Skeletal muscle satellite cell (primary cell): ENCODE measurements around the gene ARFGAP1.

Experiments
- H3K27me3 ChIP-seq: 2 replicates; pipeline ENCODE4 v1.7.0; 2013; ENCODE audit warnings: low read length; ENCODE audit not compliant: control insufficient read depth, insufficient read depth
- H3K36me3 ChIP-seq: 2 replicates; pipeline ENCODE4 v1.7.0; 2013; ENCODE audit warnings: mild to moderate bottlenecking, control low read depth, low read length; ENCODE audit not compliant: insufficient read depth
- H3K4me1 ChIP-seq: 2 replicates; pipeline ENCODE4 v1.7.0; 2013; ENCODE audit warnings: low read length; ENCODE audit not compliant: control insufficient read depth, insufficient read depth
- H3K4me2 ChIP-seq: 2 replicates; pipeline ENCODE4 v1.7.0; 2013; ENCODE audit warnings: mild to moderate bottlenecking, low read length
- H3K4me3 ChIP-seq: 2 replicates; pipeline ENCODE4 v1.7.0; 2013; ENCODE audit warnings: low read length
- H3K9ac ChIP-seq: 2 replicates; pipeline ENCODE4 v1.7.0; 2013; ENCODE audit warnings: mild to moderate bottlenecking, low read depth, low read length, moderate library complexity
- H3K9me3 ChIP-seq: replicated peaks from 2 replicates; pipeline ENCODE4 v1.7.0; 2013; ENCODE audit warnings: mild to moderate bottlenecking, control low read depth, low read length

ARFGAP1 gene

GRCh38 chr20:63308218-63308911 is 35.8 kb downstream of the ARFGAP1 start:
- H3K9ac ChIP-seq, result no peak overlapping the region
- no peak overlapping the region for H3K4me3 ChIP-seq
- no peak overlapping the region for H3K4me2 ChIP-seq
- H3K36me3 ChIP-seq, result no peaks in the 10 kb centered on the region
- H3K27me3 ChIP-seq, result peaks cover 41% of the 10 kb centered on the region
- H3K4me1 ChIP-seq, result no peaks in the 10 kb centered on the region
- H3K9me3 ChIP-seq, result no peaks in the 10 kb centered on the region

DNA sequence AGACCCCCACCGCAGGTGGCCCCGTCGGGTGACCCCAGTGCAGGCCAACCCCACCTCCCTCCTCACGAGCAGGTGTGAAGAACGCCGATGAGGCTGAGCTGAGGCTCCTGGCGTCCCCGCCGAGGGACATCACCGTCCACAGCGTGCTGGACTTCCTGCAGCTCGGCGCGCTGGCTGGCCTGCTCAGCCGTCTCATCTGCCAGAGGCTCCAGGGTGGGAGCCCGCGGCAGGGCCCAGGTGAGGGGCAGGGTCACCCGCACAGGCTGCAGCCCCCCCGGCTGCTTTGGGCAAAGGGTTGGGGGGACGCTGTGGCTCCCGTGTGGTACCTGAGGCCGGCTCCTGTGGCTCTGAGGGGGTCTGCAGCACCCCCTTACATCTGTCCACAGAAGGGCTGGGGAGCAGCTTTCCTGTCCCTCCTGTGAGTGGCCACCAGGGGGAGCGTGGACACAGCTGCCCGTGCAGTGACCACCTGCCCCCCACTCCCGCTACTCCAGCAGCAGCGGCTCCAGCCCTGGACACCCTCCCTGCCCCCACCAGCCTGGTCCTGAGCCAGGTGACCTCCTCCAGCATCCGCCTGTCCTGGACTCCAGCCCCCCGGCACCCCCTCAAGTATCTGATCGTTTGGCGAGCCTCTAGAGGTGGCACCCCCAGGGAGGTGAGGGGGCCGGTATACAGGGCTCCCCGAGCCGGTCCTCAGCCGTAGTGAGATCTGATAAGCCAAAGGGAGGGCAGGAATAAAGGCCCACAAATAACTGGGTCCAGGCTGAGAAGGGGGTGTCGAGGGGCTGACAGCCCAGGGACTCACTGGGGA is 36.9 kb downstream of the ARFGAP1 start:
- peaks cover 47% of the 10 kb centered on the region for H3K27me3 ChIP-seq
- no peaks in the 10 kb centered on the region for H3K36me3 ChIP-seq
- H3K4me1 ChIP-seq, result no peaks in the 10 kb centered on the region
- H3K9me3 ChIP-seq, result no peaks in the 10 kb centered on the region
- H3K4me3 ChIP-seq, result no peak overlapping the region
- H3K9ac ChIP-seq, result no peak overlapping the region
- H3K4me2 ChIP-seq, result no peak overlapping the region

GRCh38 chr20:63310265-63310991 is 37.8 kb downstream of the ARFGAP1 start:
- Histone ChIP-seq H3K4me1 (no peaks in the 10 kb centered on the region), H3K36me3 (no peaks in the 10 kb centered on the region), H3K4me3 (no peak overlapping the region), H3K9me3 (no peaks in the 10 kb centered on the region), H3K4me2 (no peak overlapping the region), H3K27me3 (peaks cover 46% of the 10 kb centered on the region), H3K9ac (no peak overlapping the region)

DNA sequence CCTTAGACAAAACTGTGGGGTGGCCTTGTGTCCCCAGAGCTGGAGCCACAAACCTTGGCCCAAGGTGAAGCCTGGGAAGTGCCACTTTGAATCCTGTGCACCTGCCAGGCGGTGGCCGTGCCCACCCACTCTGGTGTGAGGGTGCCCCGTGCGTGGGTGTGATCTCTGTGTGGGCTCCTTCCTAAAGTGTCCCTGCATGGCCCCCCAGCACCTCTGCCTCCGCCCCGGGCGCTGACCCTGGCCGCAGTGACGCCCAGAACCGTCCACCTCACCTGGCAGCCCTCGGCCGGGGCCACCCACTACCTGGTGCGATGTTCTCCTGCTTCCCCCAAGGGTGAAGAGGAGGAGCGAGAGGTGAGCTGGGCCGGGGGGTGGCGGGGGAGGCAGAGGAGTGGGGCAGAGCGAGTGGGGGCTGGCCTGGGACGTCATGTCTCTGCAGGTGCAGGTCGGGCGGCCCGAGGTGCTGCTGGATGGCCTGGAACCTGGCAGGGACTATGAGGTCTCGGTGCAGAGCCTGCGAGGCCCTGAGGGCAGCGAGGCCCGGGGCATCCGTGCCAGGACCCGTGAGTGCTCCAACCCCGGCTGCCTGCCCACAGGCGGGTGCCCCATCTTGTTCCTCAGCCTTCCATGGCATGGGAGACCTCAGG is 38.7 kb downstream of the ARFGAP1 start:
- H3K4me1 ChIP-seq, result no peaks in the 10 kb centered on the region
- no peak overlapping the region for H3K4me3 ChIP-seq
- H3K4me2 ChIP-seq, result no peak overlapping the region
- H3K36me3 ChIP-seq, result no peaks in the 10 kb centered on the region
- H3K9ac ChIP-seq, result no peak overlapping the region
- peaks cover 44% of the 10 kb centered on the region for H3K27me3 ChIP-seq
- no peaks in the 10 kb centered on the region for H3K9me3 ChIP-seq

- H3K4me1 ChIP-seq, result no peaks in the 10 kb centered on the region
- H3K27me3 ChIP-seq, result peaks cover 44% of the 10 kb centered on the region
- no peaks in the 10 kb centered on the region for H3K9me3 ChIP-seq
- no peak overlapping the region for H3K4me3 ChIP-seq
- no peak overlapping the region for H3K4me2 ChIP-seq
- H3K9ac ChIP-seq, result no peak overlapping the region
- no peaks in the 10 kb centered on the region for H3K36me3 ChIP-seq
Measured at GRCh38 chr20:63311833-63312243, 39.2 kb downstream of the ARFGAP1 start.

GRCh38 chr20:63312273-63312672 is 39.7 kb downstream of the ARFGAP1 start:
- Histone ChIP-seq H3K9ac (no peak overlapping the region), H3K4me3 (no peak overlapping the region), H3K4me1 (no peaks in the 10 kb centered on the region), H3K36me3 (no peaks in the 10 kb centered on the region), H3K27me3 (peaks cover 40% of the 10 kb centered on the region), H3K9me3 (no peaks in the 10 kb centered on the region), H3K4me2 (no peak overlapping the region)

DNA sequence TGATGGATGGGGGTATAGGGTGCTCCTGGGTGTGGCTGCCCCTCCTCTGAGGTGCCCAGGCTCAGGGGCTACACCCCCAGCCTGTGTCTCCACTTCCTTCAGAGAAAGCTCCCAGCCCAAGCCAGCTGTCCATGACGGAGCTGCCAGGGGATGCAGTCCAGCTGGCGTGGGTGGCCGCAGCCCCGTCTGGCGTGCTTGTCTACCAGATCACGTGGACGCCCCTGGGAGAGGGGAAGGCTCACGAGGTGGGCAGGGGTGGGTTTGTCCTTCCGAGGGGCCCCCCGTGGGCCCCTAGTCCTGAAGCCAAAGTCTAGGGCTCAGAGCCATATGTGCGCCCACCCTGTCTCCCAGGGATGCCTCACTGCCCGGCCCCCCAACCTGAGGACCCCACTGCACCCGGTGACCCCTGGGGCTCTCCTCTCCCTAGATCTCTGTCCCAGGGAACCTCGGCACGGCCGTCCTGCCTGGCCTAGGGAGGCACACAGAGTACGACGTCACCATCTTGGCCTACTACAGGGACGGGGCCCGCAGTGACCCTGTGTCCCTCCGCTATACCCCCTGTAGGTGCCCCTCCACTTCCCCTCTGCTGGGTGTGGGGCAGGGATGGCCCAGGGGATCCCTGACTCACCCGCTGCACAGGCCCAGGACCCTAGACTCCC is 40.2 kb downstream of the ARFGAP1 start:
- Histone ChIP-seq H3K9me3 (no peaks in the 10 kb centered on the region), H3K4me1 (no peaks in the 10 kb centered on the region), H3K27me3 (peaks cover 38% of the 10 kb centered on the region)

GRCh38 chr20:63313349-63314014 is 40.9 kb downstream of the ARFGAP1 start:
- Histone ChIP-seq H3K9me3 (no peaks in the 10 kb centered on the region), H3K4me1 (no peaks in the 10 kb centered on the region), H3K4me2 (no peak overlapping the region), H3K4me3 (no peak overlapping the region), H3K36me3 (no peaks in the 10 kb centered on the region), H3K9ac (no peak overlapping the region), H3K27me3 (peaks cover 31% of the 10 kb centered on the region)

More for the DNA sequence above, 40.2 kb downstream of the ARFGAP1 start:
- Histone ChIP-seq H3K4me3 (no peak overlapping the region), H3K9ac (no peak overlapping the region), H3K36me3 (no peaks in the 10 kb centered on the region), H3K4me2 (no peak overlapping the region)

- Histone ChIP-seq H3K36me3 (no peaks in the 10 kb centered on the region), H3K4me1 (no peaks in the 10 kb centered on the region), H3K9me3 (no peaks in the 10 kb centered on the region), H3K4me2 (no peak overlapping the region), H3K27me3 (peaks cover 25% of the 10 kb centered on the region), H3K4me3 (no peak overlapping the region), H3K9ac (no peak overlapping the region)
Measured at GRCh38 chr20:63314015-63314471, 41.4 kb downstream of the ARFGAP1 start.

GRCh38 chr20:63314566-63315239 is 42.1 kb downstream of the ARFGAP1 start:
- Histone ChIP-seq H3K9ac (no peak overlapping the region), H3K27me3 (peaks cover 21% of the 10 kb centered on the region), H3K4me2 (no peak overlapping the region), H3K36me3 (no peaks in the 10 kb centered on the region), H3K4me3 (no peak overlapping the region), H3K9me3 (no peaks in the 10 kb centered on the region), H3K4me1 (no peaks in the 10 kb centered on the region)
